ENCODE data around the gene PUS3.
"Not testable (repeated sequence)": the region's sequence is repeated elsewhere in the genome, so short reads cannot be mapped to it uniquely, and the experiment has no call there.

PUS3 gene

GRCh38 chr11:125874556-125875124, 28.4 kb downstream of the PUS3 start:
- H3K36me3 ChIP-seq (ENCODE audit: insufficient read depth, insufficient read length, low read length), result peaks cover 3% of the 10 kb centered on the region
- no peak overlapping the region for H3K9ac ChIP-seq (ENCODE audit: insufficient read length, low read depth)
- no peaks in the 10 kb centered on the region for H3K4me1 ChIP-seq (ENCODE audit: insufficient read depth, insufficient read length)
- no peak for TF ChIP-seq YY1 (IDR thresholded peaks at IDR 0.05; ENCODE audit: insufficient read depth, insufficient read length)
- TF ChIP-seq ZNF274 (IDR thresholded peaks at IDR 0.05; ENCODE audit: low read depth, low read length), result no peak
- TF ChIP-seq SUZ12 (IDR thresholded peaks at IDR 0.05; ENCODE audit: extremely low read depth, insufficient read depth, insufficient read length), result no peak
- H3K27me3 ChIP-seq (ENCODE audit: insufficient read depth, insufficient read length), result no peaks in the 10 kb centered on the region
- DNase-seq (ENCODE audit: low read depth, low spot score), result peak; percentile 59
- no peak overlapping the region for H3K4me3 ChIP-seq (ENCODE audit: insufficient read length, low read depth)
- peaks cover 17% of the 10 kb centered on the region; the same call in 1 of the 2 replicates for H3K9me3 ChIP-seq (ENCODE audit: insufficient read depth, low read length)

- DNase-seq (ENCODE audit: low read depth, low spot score), result no peak
- Histone ChIP-seq H3K4me1 (ENCODE audit: insufficient read depth, insufficient read length) (no peaks in the 10 kb centered on the region), H3K9me3 (ENCODE audit: insufficient read depth, low read length) (peaks cover 17% of the 10 kb centered on the region; the same call in 1 of the 2 replicates), H3K9ac (ENCODE audit: insufficient read length, low read depth) (no peak overlapping the region), H3K4me3 (ENCODE audit: insufficient read length, low read depth) (no peak overlapping the region), H3K36me3 (ENCODE audit: insufficient read depth, insufficient read length, low read length) (peaks cover 3% of the 10 kb centered on the region), H3K27me3 (ENCODE audit: insufficient read depth, insufficient read length) (no peaks in the 10 kb centered on the region)
- TF ChIP-seq ZNF274 (IDR thresholded peaks at IDR 0.05; ENCODE audit: low read depth, low read length), result no peak
- no peak for TF ChIP-seq YY1 (IDR thresholded peaks at IDR 0.05; ENCODE audit: insufficient read depth, insufficient read length)
- TF ChIP-seq SUZ12 (IDR thresholded peaks at IDR 0.05; ENCODE audit: extremely low read depth, insufficient read depth, insufficient read length), result no peak
Measured at GRCh38 chr11:125873881-125874555, 29.0 kb downstream of the PUS3 start.

- Histone ChIP-seq H3K4me3 (ENCODE audit: insufficient read length, low read depth) (no peak overlapping the region), H3K27me3 (ENCODE audit: insufficient read depth, insufficient read length) (no peaks in the 10 kb centered on the region), H3K4me1 (ENCODE audit: insufficient read depth, insufficient read length) (no peaks in the 10 kb centered on the region), H3K9ac (ENCODE audit: insufficient read length, low read depth) (no peak overlapping the region), H3K9me3 (ENCODE audit: insufficient read depth, low read length) (peaks cover 17% of the 10 kb centered on the region; the same call in 1 of the 2 replicates), H3K36me3 (ENCODE audit: insufficient read depth, insufficient read length, low read length) (peaks cover 3% of the 10 kb centered on the region)
- TF ChIP-seq SUZ12 (IDR thresholded peaks at IDR 0.05; ENCODE audit: extremely low read depth, insufficient read depth, insufficient read length) (no peak), ZNF274 (IDR thresholded peaks at IDR 0.05; ENCODE audit: low read depth, low read length) (no peak), YY1 (IDR thresholded peaks at IDR 0.05; ENCODE audit: insufficient read depth, insufficient read length) (no peak)
- no peak for DNase-seq (ENCODE audit: low read depth, low spot score)
Measured at GRCh38 chr11:125872138-125872491, 30.9 kb downstream of the PUS3 start.

- H3K9me3 ChIP-seq (ENCODE audit: insufficient read depth, low read length), result peaks cover 17% of the 10 kb centered on the region; the same call in 1 of the 2 replicates
- peak; percentile 25 for DNase-seq (ENCODE audit: low read depth, low spot score)
- H3K4me3 ChIP-seq (ENCODE audit: insufficient read length, low read depth), result no peak overlapping the region
- no peak overlapping the region for H3K9ac ChIP-seq (ENCODE audit: insufficient read length, low read depth)
- H3K36me3 ChIP-seq (ENCODE audit: insufficient read depth, insufficient read length, low read length), result peaks cover 3% of the 10 kb centered on the region
- no peaks in the 10 kb centered on the region for H3K27me3 ChIP-seq (ENCODE audit: insufficient read depth, insufficient read length)
- H3K4me1 ChIP-seq (ENCODE audit: insufficient read depth, insufficient read length), result no peaks in the 10 kb centered on the region
- TF ChIP-seq ZNF274 (IDR thresholded peaks at IDR 0.05; ENCODE audit: low read depth, low read length), result no peak
- no peak for TF ChIP-seq YY1 (IDR thresholded peaks at IDR 0.05; ENCODE audit: insufficient read depth, insufficient read length)
- TF ChIP-seq SUZ12 (IDR thresholded peaks at IDR 0.05; ENCODE audit: extremely low read depth, insufficient read depth, insufficient read length), result no peak
Measured at GRCh38 chr11:125871391-125872137, 31.4 kb downstream of the PUS3 start.

GRCh38 chr11:125869521-125869920, 33.5 kb downstream of the PUS3 start:
- no peaks in the 10 kb centered on the region for H3K4me1 ChIP-seq (ENCODE audit: insufficient read depth, insufficient read length)
- no peak for DNase-seq (ENCODE audit: low read depth, low spot score)

GRCh38 chr11:125865354-125865753, 37.7 kb downstream of the PUS3 start:
- not testable (repeated sequence) for H3K9ac ChIP-seq (ENCODE audit: insufficient read length, low read depth); H3K4me3 ChIP-seq (ENCODE audit: insufficient read length, low read depth); DNase-seq (ENCODE audit: low read depth, low spot score); H3K27me3 ChIP-seq (ENCODE audit: insufficient read depth, insufficient read length); H3K4me1 ChIP-seq (ENCODE audit: insufficient read depth, insufficient read length); H3K9me3 ChIP-seq (ENCODE audit: insufficient read depth, low read length); H3K36me3 ChIP-seq (ENCODE audit: insufficient read depth, insufficient read length, low read length)

More at GRCh38 chr11:125869521-125869920, 33.5 kb downstream of the PUS3 start:
- Histone ChIP-seq H3K27me3 (ENCODE audit: insufficient read depth, insufficient read length) (no peaks in the 10 kb centered on the region), H3K36me3 (ENCODE audit: insufficient read depth, insufficient read length, low read length) (peaks cover 3% of the 10 kb centered on the region), H3K9ac (ENCODE audit: insufficient read length, low read depth) (no peak overlapping the region), H3K9me3 (ENCODE audit: insufficient read depth, low read length) (peaks cover 17% of the 10 kb centered on the region; the same call in 1 of the 2 replicates), H3K4me3 (ENCODE audit: insufficient read length, low read depth) (no peak overlapping the region)
- no peak for TF ChIP-seq SUZ12 (IDR thresholded peaks at IDR 0.05; ENCODE audit: extremely low read depth, insufficient read depth, insufficient read length)
- TF ChIP-seq ZNF274 (IDR thresholded peaks at IDR 0.05; ENCODE audit: low read depth, low read length), result no peak
- TF ChIP-seq YY1 (IDR thresholded peaks at IDR 0.05; ENCODE audit: insufficient read depth, insufficient read length), result no peak

- not testable (repeated sequence) for H3K36me3 ChIP-seq (ENCODE audit: insufficient read depth, insufficient read length, low read length); H3K9me3 ChIP-seq (ENCODE audit: insufficient read depth, low read length); DNase-seq (ENCODE audit: low read depth, low spot score); H3K4me1 ChIP-seq (ENCODE audit: insufficient read depth, insufficient read length); H3K9ac ChIP-seq (ENCODE audit: insufficient read length, low read depth); H3K27me3 ChIP-seq (ENCODE audit: insufficient read depth, insufficient read length); H3K4me3 ChIP-seq (ENCODE audit: insufficient read length, low read depth)
Measured at GRCh38 chr11:125862786-125863185, 40.2 kb downstream of the PUS3 start.

GRCh38 chr11:125857670-125858069, 45.3 kb downstream of the PUS3 start:
- H3K9ac ChIP-seq (ENCODE audit: insufficient read length, low read depth); DNase-seq (ENCODE audit: low read depth, low spot score); H3K4me1 ChIP-seq (ENCODE audit: insufficient read depth, insufficient read length); H3K36me3 ChIP-seq (ENCODE audit: insufficient read depth, insufficient read length, low read length); H3K4me3 ChIP-seq (ENCODE audit: insufficient read length, low read depth); H3K9me3 ChIP-seq (ENCODE audit: insufficient read depth, low read length); H3K27me3 ChIP-seq (ENCODE audit: insufficient read depth, insufficient read length): not testable (repeated sequence)

All from NT2/D1 (cell line).